DND-41 (cell line): ENCODE measurements around the gene JADE2.
A peak's percentile ranks its signal among the peaks of the same experiment; 100 is the strongest.

Source experiments
- ATAC-seq: fragments of 200-7000 bp; cut with Tn5 transposase; 3 replicates; pipeline ENCODE4 v1.9.1; 2021; ENCODE audit warnings: low read depth; ENCODE audit not compliant: insufficient read depth
- DNase-seq: peaks from one replicate; pipeline ENCODE4 v3.0.0-alpha.2; 2020
- H2AFZ ChIP-seq: 2 replicates; pipeline ENCODE4 v1.6.0; 2012; ENCODE audit warnings: low read depth, low read length
- H3K27ac ChIP-seq: 2 replicates; pipeline ENCODE4 v1.5.1; 2012; ENCODE audit warnings: low read length, inconsistent platforms
- H3K27me3 ChIP-seq: fragments of 200-600 bp; sonication (generic); 2 replicates; pipeline ENCODE4 v1.6.0; 2012; ENCODE audit warnings: low read length, mild to moderate bottlenecking, inconsistent platforms; ENCODE audit not compliant: insufficient read depth, poor library complexity
- H3K36me3 ChIP-seq: 2 replicates; pipeline ENCODE4 v1.5.1; 2012; ENCODE audit warnings: low read length, inconsistent platforms; ENCODE audit not compliant: insufficient read depth
- H3K4me1 ChIP-seq: 2 replicates; pipeline ENCODE4 v1.5.1; 2012; ENCODE audit warnings: mild to moderate bottlenecking, low read length; ENCODE audit not compliant: insufficient read depth
- H3K4me2 ChIP-seq: 2 replicates; pipeline ENCODE4 v1.6.0; 2012; ENCODE audit warnings: mild to moderate bottlenecking, moderate library complexity, low read length, inconsistent platforms; ENCODE audit not compliant: insufficient read depth
- H3K4me3 ChIP-seq, 2 experiments: fragments of 200-600 bp in 1 of 2; shearing (Covaris generic) in 1 of 2; 2 replicates each; pipeline ENCODE4 v1.5.1; 2012 to 2016; ENCODE audit warnings: inconsistent platforms in 2 of 2, low read length in 2 of 2, mild to moderate bottlenecking in 2 of 2, low read depth in 1 of 2, moderate library complexity in 1 of 2
- H3K79me2 ChIP-seq: 2 replicates; pipeline ENCODE4 v1.6.0; 2012; ENCODE audit warnings: low read length, inconsistent platforms; ENCODE audit not compliant: insufficient read depth
- H3K9ac ChIP-seq: 2 replicates; pipeline ENCODE4 v1.6.0; 2012; ENCODE audit warnings: low read depth, mild to moderate bottlenecking, inconsistent platforms, low read length, moderate library complexity
- H3K9me3 ChIP-seq: 2 replicates; pipeline ENCODE4 v1.5.1; 2012; ENCODE audit warnings: low read length, moderate library complexity, mild to moderate bottlenecking, inconsistent platforms; ENCODE audit not compliant: insufficient read depth, severe bottlenecking
- H4K20me1 ChIP-seq: 2 replicates; pipeline ENCODE4 v1.6.0; 2012; ENCODE audit warnings: low read length; ENCODE audit not compliant: insufficient read depth
- CTCF ChIP-seq: IDR thresholded peaks from 2 replicates; pipeline ENCODE4 v1.5.1; 2012; ENCODE audit warnings: borderline replicate concordance, low read length, moderate library complexity, mild to moderate bottlenecking; ENCODE audit not compliant: poor library complexity, severe bottlenecking; ENCODE audit errors: extremely low read depth
- EZH2 ChIP-seq: IDR thresholded peaks from 3 replicates; pipeline ENCODE4 v1.6.1; 2012; ENCODE audit warnings: borderline replicate concordance, low read depth, mild to moderate bottlenecking, moderate library complexity, low read length, inconsistent platforms; ENCODE audit not compliant: severe bottlenecking

JADE2 gene

GRCh38 chr5:134545070-134545868 is 19.8 kb downstream of the JADE2 start:
- H3K9me3 ChIP-seq: no peaks in the 10 kb centered on the region
- H3K4me2 ChIP-seq: no peak overlapping the region
- no peak overlapping the region for H2AFZ ChIP-seq
- peaks cover 88% of the 10 kb centered on the region for H3K36me3 ChIP-seq
- H3K27me3 ChIP-seq: no peaks in the 10 kb centered on the region
- H3K79me2 ChIP-seq: peaks cover 63% of the 10 kb centered on the region
- no peak overlapping the region for H3K4me3 ChIP-seq
- peaks cover 60% of the 10 kb centered on the region for H4K20me1 ChIP-seq
- H3K27ac ChIP-seq: 0 out of 2 replicates have a peak overlapping the region, but pooled peaks have one; percentile 4
- TF ChIP-seq CTCF: no peak
- no peak for TF ChIP-seq EZH2
- ATAC-seq: no peak
- DNase-seq: peak; percentile 26
- H3K9ac ChIP-seq: no peak overlapping the region
- no peaks in the 10 kb centered on the region; the same call in 1 of the 2 replicates for H3K4me1 ChIP-seq

- no peak for ATAC-seq
- H3K27ac ChIP-seq: no peak overlapping the region
- H3K9ac ChIP-seq: no peak overlapping the region
- no peak overlapping the region for H3K4me3 ChIP-seq
- no peak overlapping the region for H2AFZ ChIP-seq
- H3K36me3 ChIP-seq: peaks cover 83% of the 10 kb centered on the region
- H3K9me3 ChIP-seq: no peaks in the 10 kb centered on the region
- TF ChIP-seq EZH2: no peak
- TF ChIP-seq CTCF: no peak
- H3K4me2 ChIP-seq: no peak overlapping the region
- peaks cover 56% of the 10 kb centered on the region for H3K79me2 ChIP-seq
- no peak for DNase-seq
- no peaks in the 10 kb centered on the region; the same call in 1 of the 2 replicates for H3K4me1 ChIP-seq
- no peaks in the 10 kb centered on the region for H3K27me3 ChIP-seq
- peaks cover 52% of the 10 kb centered on the region for H4K20me1 ChIP-seq
Measured at GRCh38 chr5:134547066-134547465, 21.6 kb downstream of the JADE2 start.

- DNase-seq (no peak), ATAC-seq (no peak)
- H3K4me1 ChIP-seq: no peaks in the 10 kb centered on the region; the same call in 1 of the 2 replicates
- peaks cover 51% of the 10 kb centered on the region for H4K20me1 ChIP-seq
- no peaks in the 10 kb centered on the region for H3K27me3 ChIP-seq
- H3K9me3 ChIP-seq: no peaks in the 10 kb centered on the region
- H2AFZ ChIP-seq: no peak overlapping the region
- H3K79me2 ChIP-seq: peaks cover 54% of the 10 kb centered on the region
- H3K9ac ChIP-seq: no peak overlapping the region
- peaks cover 87% of the 10 kb centered on the region for H3K36me3 ChIP-seq
- no peak overlapping the region for H3K4me2 ChIP-seq
- no peak overlapping the region for H3K4me3 ChIP-seq
- no peak overlapping the region for H3K27ac ChIP-seq
- TF ChIP-seq CTCF (no peak), EZH2 (no peak)
Measured at GRCh38 chr5:134547579-134547978, 22.1 kb downstream of the JADE2 start.
